HL-60 (cell line): Measurements from ENCODE around the gene HASPIN.

Experiments used
- DNase-seq, 2 experiments: peaks; one replicate each; pipeline ENCODE4 v3.0.0-alpha.2; 2010 to 2020; ENCODE audit warnings: low read depth in 1 of 2, low spot score in 1 of 2
- H3K27ac ChIP-seq: fragments of 250-450 bp; sonication (Bioruptor Pico); replicated peaks from 2 replicates; pipeline ENCODE4 v1.5.1; 2020; ENCODE audit warnings: mild to moderate bottlenecking, moderate library complexity
- H3K27me3 ChIP-seq: fragments of 250-450 bp; sonication (Bioruptor Pico); 2 replicates; pipeline ENCODE4 v1.5.1; 2021; ENCODE audit warnings: mild to moderate bottlenecking, moderate library complexity; ENCODE audit not compliant: insufficient read depth, poor library complexity, severe bottlenecking
- H3K4me3 ChIP-seq: replicated peaks from 2 replicates; pipeline ENCODE4 v1.5.1; 2011; ENCODE audit warnings: mild to moderate bottlenecking, control low read depth, low read length; ENCODE audit not compliant: insufficient read depth
- GABPA ChIP-seq: IDR thresholded peaks from 2 replicates; pipeline ENCODE4 v1.6.1; 2012; ENCODE audit warnings: low read depth
- POLR2AphosphoS5 ChIP-seq: IDR thresholded peaks from 2 replicates; pipeline ENCODE4 v1.6.1; 2012; ENCODE audit warnings: low read depth
- SPI1 ChIP-seq: IDR thresholded peaks from 2 replicates; pipeline ENCODE4 v1.6.1; 2012; ENCODE audit warnings: low read depth, mild to moderate bottlenecking, borderline replicate concordance
- TF ChIP-seq, protein P1 (sequence below): IDR thresholded peaks from 2 replicates; pipeline ENCODE4 v1.6.1; 2012; ENCODE audit warnings: low read depth; ENCODE audit not compliant: insufficient replicate concordance
- TF ChIP-seq, protein P2 (sequence below): IDR thresholded peaks from one replicate; pipeline ENCODE4 v1.5.1; 2011; ENCODE audit warnings: low read length, control low read depth, inconsistent platforms; ENCODE audit not compliant: insufficient read depth

HASPIN gene

DNA sequence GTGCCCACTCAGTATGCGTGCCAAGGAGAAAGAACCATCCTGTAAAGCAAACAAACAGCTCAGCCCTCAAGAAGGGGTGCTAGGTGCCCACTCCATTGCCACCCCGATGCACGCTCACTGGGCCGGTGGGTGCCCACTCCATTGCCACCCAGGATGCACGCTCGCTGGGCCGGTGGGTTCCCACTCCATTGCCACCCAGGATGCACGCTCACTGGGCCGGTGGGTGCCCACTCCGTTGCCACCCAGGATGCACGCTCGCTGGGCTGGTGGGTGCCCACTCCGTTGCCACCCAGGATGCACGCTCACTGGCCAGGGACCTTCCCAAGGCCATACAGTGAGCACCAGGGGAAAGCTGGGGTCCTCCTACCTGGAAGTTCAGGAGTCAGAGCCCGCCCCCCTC is 28.1 kb downstream of the HASPIN start:
- no peak overlapping the region for H3K4me3 ChIP-seq
- DNase-seq: no peak
- H3K27me3 ChIP-seq: no peaks in the 10 kb centered on the region
- no peak overlapping the region for H3K27ac ChIP-seq
- TF ChIP-seq, protein P1, sequence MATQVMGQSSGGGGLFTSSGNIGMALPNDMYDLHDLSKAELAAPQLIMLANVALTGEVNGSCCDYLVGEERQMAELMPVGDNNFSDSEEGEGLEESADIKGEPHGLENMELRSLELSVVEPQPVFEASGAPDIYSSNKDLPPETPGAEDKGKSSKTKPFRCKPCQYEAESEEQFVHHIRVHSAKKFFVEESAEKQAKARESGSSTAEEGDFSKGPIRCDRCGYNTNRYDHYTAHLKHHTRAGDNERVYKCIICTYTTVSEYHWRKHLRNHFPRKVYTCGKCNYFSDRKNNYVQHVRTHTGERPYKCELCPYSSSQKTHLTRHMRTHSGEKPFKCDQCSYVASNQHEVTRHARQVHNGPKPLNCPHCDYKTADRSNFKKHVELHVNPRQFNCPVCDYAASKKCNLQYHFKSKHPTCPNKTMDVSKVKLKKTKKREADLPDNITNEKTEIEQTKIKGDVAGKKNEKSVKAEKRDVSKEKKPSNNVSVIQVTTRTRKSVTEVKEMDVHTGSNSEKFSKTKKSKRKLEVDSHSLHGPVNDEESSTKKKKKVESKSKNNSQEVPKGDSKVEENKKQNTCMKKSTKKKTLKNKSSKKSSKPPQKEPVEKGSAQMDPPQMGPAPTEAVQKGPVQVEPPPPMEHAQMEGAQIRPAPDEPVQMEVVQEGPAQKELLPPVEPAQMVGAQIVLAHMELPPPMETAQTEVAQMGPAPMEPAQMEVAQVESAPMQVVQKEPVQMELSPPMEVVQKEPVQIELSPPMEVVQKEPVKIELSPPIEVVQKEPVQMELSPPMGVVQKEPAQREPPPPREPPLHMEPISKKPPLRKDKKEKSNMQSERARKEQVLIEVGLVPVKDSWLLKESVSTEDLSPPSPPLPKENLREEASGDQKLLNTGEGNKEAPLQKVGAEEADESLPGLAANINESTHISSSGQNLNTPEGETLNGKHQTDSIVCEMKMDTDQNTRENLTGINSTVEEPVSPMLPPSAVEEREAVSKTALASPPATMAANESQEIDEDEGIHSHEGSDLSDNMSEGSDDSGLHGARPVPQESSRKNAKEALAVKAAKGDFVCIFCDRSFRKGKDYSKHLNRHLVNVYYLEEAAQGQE: no peak
- TF ChIP-seq POLR2AphosphoS5: no peak
- TF ChIP-seq, protein P2, sequence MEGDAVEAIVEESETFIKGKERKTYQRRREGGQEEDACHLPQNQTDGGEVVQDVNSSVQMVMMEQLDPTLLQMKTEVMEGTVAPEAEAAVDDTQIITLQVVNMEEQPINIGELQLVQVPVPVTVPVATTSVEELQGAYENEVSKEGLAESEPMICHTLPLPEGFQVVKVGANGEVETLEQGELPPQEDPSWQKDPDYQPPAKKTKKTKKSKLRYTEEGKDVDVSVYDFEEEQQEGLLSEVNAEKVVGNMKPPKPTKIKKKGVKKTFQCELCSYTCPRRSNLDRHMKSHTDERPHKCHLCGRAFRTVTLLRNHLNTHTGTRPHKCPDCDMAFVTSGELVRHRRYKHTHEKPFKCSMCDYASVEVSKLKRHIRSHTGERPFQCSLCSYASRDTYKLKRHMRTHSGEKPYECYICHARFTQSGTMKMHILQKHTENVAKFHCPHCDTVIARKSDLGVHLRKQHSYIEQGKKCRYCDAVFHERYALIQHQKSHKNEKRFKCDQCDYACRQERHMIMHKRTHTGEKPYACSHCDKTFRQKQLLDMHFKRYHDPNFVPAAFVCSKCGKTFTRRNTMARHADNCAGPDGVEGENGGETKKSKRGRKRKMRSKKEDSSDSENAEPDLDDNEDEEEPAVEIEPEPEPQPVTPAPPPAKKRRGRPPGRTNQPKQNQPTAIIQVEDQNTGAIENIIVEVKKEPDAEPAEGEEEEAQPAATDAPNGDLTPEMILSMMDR: no peak
- no peak for TF ChIP-seq SPI1

DNA sequence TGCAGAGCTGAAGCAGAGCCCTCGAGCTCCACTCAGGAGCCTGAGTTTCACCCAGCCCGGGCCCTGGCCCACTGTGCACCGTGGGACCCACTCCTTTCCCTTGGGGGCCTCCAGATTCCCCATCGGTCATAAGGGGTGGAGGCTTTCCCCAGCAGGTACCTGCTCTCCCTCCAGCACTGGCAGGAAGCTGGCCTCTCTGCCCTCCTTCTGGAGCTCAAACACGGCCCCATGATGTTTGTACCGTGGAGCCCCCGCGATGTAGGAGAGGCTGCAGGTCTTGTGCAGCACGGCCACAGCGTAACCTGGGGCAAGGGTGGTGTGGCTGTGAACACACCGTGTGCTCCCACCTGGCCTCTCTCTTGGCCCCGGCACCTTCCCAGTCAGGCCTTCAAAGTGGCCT is 29.9 kb downstream of the HASPIN start:
- no peaks in the 10 kb centered on the region for H3K27me3 ChIP-seq
- TF ChIP-seq GABPA (no peak), POLR2AphosphoS5 (no peak), SPI1 (no peak)
- TF ChIP-seq, protein P2: no peak
- TF ChIP-seq, protein P1: no peak
- no peak overlapping the region for H3K27ac ChIP-seq
- H3K4me3 ChIP-seq: no peak overlapping the region
- DNase-seq: no peak

DNA sequence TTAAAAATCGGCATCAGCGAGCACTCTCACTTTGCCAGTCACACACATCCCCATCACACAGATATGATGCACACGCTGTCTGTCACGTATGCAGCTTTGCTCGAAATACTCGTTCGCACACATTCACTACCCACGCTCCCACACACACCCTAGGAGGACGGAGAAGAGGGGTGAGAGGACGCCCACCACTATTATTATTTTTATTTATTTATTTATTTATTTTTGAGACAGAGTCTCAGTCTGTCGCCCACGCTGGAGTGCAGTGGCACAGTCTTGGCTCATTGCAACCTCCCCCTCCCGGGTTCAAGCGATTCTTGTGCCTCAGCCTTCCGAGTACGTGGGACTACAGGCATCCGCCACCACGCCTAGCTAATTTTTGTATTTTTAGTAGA is 30.4 kb downstream of the HASPIN start:
- no peak overlapping the region for H3K4me3 ChIP-seq
- TF ChIP-seq, protein P1: no peak
- TF ChIP-seq POLR2AphosphoS5: no peak
- TF ChIP-seq SPI1: no peak
- TF ChIP-seq, protein P2: no peak
- TF ChIP-seq GABPA: no peak
- no peaks in the 10 kb centered on the region for H3K27me3 ChIP-seq
- DNase-seq: no peak
- H3K27ac ChIP-seq: no peak overlapping the region
